Measurements from ENCODE around the gene MGRN1.

MGRN1 gene

GRCh38 chr16:4624015-4624826 lies at the start of gene MGRN1:
MGRN1 (plus strand) TSS chr16:4624826; CDS start chr16:4624961, 135 bp downstream.
- peak; percentile 96 for DNase-seq

GRCh38 chr16:4574919-4575705 lies 49.5 kb upstream of the MGRN1 start:
- DNase-seq, result no peak

- DNase-seq, result no peak
Measured at GRCh38 chr16:4576008-4576407, 48.6 kb upstream of the MGRN1 start.

- no peak for DNase-seq
Measured at GRCh38 chr16:4578961-4579530, 45.6 kb upstream of the MGRN1 start.

- no peak for DNase-seq
Measured at GRCh38 chr16:4580250-4580649, 44.4 kb upstream of the MGRN1 start.

GRCh38 chr16:4583906-4584305 lies 40.7 kb upstream of the MGRN1 start:
- DNase-seq, result no peak

- DNase-seq, result no peak
Measured at GRCh38 chr16:4586291-4586690, 38.3 kb upstream of the MGRN1 start.

DNA sequence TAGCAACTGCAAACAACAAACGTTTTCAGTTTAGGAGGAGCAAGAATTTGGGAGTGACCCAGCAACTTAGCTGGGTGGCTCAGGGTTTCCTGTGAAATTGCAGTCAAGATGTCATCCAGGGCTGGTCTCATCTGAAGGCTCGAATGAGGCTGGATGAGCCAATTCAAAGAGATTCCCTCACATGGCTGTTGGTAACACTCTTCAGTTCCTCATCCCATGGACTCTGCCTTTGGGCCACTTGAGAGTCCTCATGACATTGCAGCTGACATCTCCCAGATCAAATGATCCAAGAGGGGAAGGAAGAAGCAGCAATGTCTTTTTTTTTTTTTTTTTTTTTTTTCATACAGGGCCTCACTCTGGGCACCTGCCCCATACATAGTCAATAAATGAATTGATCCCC lies 36.2 kb upstream of the MGRN1 start:
- DNase-seq, result no peak

DNA sequence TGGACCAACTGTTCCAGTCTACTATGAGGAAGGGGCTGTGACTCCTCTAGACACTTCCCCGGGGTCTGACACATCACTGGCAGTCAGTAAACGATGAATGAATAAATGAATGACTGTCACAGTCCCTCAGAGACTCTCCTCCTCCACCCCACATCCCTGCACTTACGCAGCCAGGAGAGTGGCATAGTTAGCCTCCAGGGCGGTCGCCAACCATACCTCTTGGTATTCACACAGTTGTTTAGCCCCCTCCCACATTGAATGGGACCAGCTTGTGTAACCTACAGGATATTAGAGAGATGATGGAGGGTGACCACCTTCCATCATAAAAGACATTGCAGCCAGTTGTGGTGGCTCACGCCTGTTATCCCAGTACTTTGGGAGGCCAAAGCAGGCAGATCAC lies 35.7 kb upstream of the MGRN1 start:
- no peak for DNase-seq

GRCh38 chr16:4591191-4591590 lies 33.4 kb upstream of the MGRN1 start:
- DNase-seq, result no peak

GRCh38 chr16:4591706-4592470 lies 32.7 kb upstream of the MGRN1 start:
- no peak for DNase-seq

- no peak for DNase-seq
Measured at GRCh38 chr16:4593086-4593485, 31.5 kb upstream of the MGRN1 start.

DNA sequence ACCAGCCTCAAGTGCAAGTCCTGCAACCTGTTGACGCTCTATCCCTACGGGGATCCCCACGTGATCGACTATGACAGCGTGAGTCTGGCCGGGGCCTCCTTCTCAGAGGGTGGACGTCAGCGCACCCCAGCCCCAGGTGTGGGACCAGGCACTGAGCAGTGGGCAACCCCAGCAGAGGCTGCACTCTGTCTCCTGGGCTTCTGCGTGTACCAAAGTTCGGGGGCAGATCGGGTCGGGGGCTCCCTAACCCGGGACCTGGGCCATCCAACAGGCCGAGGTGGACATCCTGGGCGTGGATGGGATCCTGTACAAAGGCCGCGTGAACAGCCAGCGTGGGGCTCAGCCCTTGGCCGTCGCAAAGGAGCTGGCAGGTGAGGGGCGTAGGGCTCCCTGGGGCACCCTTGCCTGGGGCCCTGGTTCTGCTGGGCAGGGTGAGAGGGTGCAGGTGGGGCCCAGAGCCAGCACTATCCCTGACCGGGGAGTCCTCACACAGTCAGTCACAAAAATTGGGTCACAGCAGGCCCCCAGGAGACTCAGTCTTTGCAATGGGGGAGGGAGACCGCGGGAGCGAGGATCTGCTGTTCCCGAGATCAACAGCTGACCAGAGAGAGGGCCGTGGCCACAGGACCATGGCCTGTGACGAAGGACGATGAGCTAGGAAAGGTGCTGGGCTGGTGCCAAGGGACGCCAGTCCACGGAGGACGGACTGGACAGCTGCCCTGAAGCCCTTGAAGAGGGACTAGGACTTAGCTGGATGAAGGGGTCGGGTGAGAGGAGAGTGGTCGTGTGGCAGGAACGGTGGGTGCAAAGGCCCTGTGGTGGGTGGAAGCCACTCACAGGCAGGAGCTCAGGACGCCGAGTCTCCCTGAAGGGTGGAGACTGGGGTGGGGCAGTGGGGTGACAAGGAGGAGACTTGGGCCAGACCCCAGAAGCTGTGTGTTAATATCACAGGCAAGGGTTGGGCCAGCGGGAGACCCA lies 29.9 kb upstream of the MGRN1 start:
- no peak for DNase-seq

- no peak for DNase-seq
Measured at GRCh38 chr16:4597174-4597573, 27.5 kb upstream of the MGRN1 start.

- DNase-seq, result no peak
Measured at GRCh38 chr16:4599037-4599436, 25.6 kb upstream of the MGRN1 start.

GRCh38 chr16:4599545-4599944 lies 25.1 kb upstream of the MGRN1 start:
- DNase-seq, result no peak

- DNase-seq, result no peak
Measured at GRCh38 chr16:4601036-4601863, 23.4 kb upstream of the MGRN1 start.

GRCh38 chr16:4601864-4602186 lies 22.8 kb upstream of the MGRN1 start:
- DNase-seq, result no peak

DNA sequence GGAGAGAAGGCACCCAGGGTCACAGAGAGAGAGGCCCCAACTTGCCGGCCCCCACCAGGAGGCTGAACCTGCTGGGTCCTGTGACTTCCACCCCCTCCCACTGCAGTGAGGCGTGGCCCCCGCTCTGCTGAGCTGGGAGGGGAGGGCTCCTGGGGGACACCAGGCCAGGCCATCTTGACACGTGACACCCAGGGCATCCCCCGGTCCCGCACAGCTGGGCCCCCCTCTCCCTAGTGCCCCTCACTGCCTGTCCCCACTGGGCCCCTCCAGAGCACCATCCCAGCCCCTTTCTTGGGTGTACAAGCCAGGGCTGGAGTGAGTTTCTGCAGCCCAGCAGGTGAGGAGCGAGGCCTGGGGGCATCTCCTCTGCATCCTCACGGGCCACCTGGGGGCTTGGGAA lies 22.3 kb upstream of the MGRN1 start:
- DNase-seq, result no peak

GRCh38 chr16:4603624-4604170 lies 20.9 kb upstream of the MGRN1 start:
- no peak for DNase-seq

GRCh38 chr16:4604401-4604800 lies 20.2 kb upstream of the MGRN1 start:
- DNase-seq, result no peak

All from CD4-positive, alpha-beta T cell treated with Interleukin-10 for 1 hour (primary cell).